Heart left ventricle (tissue), 13 donors: ENCODE results near the gene SSBP4.

ENCODE experiments used
- POLR2A ChIP-seq, 2 donors: fragments of 450-650 bp; IDR thresholded peaks; one replicate each; pipeline ENCODE4 v1.6.1; 2017; ENCODE audit warnings: antibody characterized with exemption in 2 of 2, mild to moderate bottlenecking in 2 of 2, moderate library complexity in 2 of 2
- TF ChIP-seq, protein P1 (sequence below), 12 donors: fragments of 200-600 bp; sonication (generic) in 4 of 12; IDR thresholded peaks; one replicate each; pipeline versions ENCODE4 v1.5.0 to v1.8.0; 2018 to 2022; ENCODE audit warnings: antibody characterized with exemption in 12 of 12, mild to moderate bottlenecking in 5 of 12
- donor health status: ischemic (EF 13 %, LVEDD 7.1; RV severe dilation, severe dysfunction).
- donor health status: DM: no; HTN: yes; CAD: no.
- donor health status: DM: no; HTN: no; CAD: no.
- donor health status: ischemic (EF 25% LVEDD 6.9; RV normal size, moderate dysfunction).
- donor health status: ischemic (EF 25% LVEDD 5.7; RV mildly dilated, moderate dysfunction).
- donor health status: ischemic (EF 35%, LVEDD 5.7; RV mildly dilated, moderate dysfunction).
- donor health status: nonischemic (EF 11% LVEDD 7.7; RV severe dilation, severe dysfunction).
- donor health status: DM: yes; HTN: yes; CAD: no.
- donor health status: PGD.
- donor health status: ischemic (EF 29% LVEDD 5.4; RV normal size, mild dysfunction).
- donor health status: nonischemic (EF 23%, LVEDD 6.1; RV moderate dilation, normal function).

DNA sequence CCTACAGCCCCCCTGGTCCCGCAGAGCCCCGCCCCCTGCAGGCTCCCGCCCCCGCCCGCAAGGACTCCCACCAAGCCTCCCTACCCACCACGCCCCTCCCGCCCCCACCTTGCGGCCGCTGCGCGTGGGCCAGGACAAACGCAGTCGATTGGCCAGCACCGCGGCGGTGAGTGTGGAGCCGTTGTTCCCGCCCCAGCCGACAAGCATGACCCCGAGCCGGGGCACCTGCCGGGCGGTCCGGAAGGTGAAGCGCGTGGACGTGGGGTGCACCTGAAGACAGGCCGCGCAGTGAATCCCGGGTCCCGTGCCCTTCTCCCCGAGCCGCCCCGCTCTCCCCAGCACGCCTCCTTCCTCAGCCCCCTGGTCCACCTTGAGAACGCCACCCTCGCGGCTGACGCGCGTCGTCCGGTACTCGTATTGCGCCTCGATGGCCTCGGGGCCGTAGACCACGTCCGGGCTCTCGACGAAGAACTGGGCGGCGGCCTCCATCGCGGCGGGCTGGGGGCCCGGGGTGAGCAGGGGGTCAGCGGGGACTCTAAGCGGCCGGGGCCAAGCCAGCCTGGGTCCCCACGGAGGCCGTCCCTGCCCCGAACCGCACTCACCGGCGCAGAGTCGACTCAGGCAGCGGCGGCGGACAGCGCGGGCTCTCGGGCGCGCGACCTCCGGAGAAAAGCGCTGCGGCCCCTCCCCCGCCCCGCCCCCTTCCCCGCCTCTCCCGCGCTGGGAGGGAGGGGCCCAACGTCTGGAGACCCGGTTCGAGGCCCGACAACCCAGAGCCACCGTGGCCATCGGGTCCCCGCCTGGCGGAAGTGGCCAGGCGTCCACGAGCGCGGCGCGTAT is 18.5 kb downstream of the SSBP4 start, which contains the start of gene ISYNA1:
- TF ChIP-seq, protein P1, sequence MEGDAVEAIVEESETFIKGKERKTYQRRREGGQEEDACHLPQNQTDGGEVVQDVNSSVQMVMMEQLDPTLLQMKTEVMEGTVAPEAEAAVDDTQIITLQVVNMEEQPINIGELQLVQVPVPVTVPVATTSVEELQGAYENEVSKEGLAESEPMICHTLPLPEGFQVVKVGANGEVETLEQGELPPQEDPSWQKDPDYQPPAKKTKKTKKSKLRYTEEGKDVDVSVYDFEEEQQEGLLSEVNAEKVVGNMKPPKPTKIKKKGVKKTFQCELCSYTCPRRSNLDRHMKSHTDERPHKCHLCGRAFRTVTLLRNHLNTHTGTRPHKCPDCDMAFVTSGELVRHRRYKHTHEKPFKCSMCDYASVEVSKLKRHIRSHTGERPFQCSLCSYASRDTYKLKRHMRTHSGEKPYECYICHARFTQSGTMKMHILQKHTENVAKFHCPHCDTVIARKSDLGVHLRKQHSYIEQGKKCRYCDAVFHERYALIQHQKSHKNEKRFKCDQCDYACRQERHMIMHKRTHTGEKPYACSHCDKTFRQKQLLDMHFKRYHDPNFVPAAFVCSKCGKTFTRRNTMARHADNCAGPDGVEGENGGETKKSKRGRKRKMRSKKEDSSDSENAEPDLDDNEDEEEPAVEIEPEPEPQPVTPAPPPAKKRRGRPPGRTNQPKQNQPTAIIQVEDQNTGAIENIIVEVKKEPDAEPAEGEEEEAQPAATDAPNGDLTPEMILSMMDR (IDR thresholded peaks at IDR 0.05): no peak
- TF ChIP-seq POLR2A (IDR thresholded peaks at IDR 0.05): peak in 1 of 2 donors; percentile 27
